SJCRH30 (cell line): ENCODE data around the gene RNASE4. TPM values are rescaled to one million over a fixed set of nuclear protein-coding genes. Genes with fewer than 3 reads are reported as not detected.
A peak's percentile ranks its signal among the peaks of the same experiment; 100 is the strongest.

ENCODE experiments used
- DNase-seq, 2 experiments: peaks; one replicate each; pipeline ENCODE4 v3.0.0-alpha.2; 2015 to 2020
- H3K27ac ChIP-seq: fragments of 250-450 bp; sonication (Bioruptor Pico); 2 replicates; pipeline ENCODE4 v1.5.1; 2020; ENCODE audit warnings: mild to moderate bottlenecking, moderate library complexity
- H3K27me3 ChIP-seq: fragments of 250-450 bp; sonication (Bioruptor Pico); 2 replicates; pipeline ENCODE4 v1.5.1; 2020; ENCODE audit warnings: mild to moderate bottlenecking, moderate library complexity
- H3K36me3 ChIP-seq: fragments of 250-450 bp; sonication (Bioruptor Pico); 2 replicates; pipeline ENCODE4 v1.5.1; 2020; ENCODE audit warnings: mild to moderate bottlenecking, moderate library complexity
- H3K4me1 ChIP-seq: fragments of 250-450 bp; sonication (Bioruptor Pico); 2 replicates; pipeline ENCODE4 v1.5.1; 2020; ENCODE audit warnings: mild to moderate bottlenecking, moderate library complexity
- H3K4me3 ChIP-seq: fragments of 250-450 bp; sonication (Bioruptor Pico); 2 replicates; pipeline ENCODE4 v1.5.1; 2020; ENCODE audit warnings: mild to moderate bottlenecking, moderate library complexity
- H3K9me3 ChIP-seq: fragments of 250-450 bp; sonication (Bioruptor Pico); replicated peaks from 2 replicates; pipeline ENCODE4 v1.5.1; 2020; ENCODE audit warnings: mild to moderate bottlenecking, moderate library complexity
- total RNA-seq: library from RNA; depleted of rRNA; stranded (reverse); fragments of >200 nt; shearing (Covaris generic); gene quantifications from 2 replicates; pipeline ENCODE4 v1.2.3, GENCODE V29; 2014

RNASE4 gene
- total RNA-seq, 1 experiment from 2014 or later = 0.69 TPM

DNA sequence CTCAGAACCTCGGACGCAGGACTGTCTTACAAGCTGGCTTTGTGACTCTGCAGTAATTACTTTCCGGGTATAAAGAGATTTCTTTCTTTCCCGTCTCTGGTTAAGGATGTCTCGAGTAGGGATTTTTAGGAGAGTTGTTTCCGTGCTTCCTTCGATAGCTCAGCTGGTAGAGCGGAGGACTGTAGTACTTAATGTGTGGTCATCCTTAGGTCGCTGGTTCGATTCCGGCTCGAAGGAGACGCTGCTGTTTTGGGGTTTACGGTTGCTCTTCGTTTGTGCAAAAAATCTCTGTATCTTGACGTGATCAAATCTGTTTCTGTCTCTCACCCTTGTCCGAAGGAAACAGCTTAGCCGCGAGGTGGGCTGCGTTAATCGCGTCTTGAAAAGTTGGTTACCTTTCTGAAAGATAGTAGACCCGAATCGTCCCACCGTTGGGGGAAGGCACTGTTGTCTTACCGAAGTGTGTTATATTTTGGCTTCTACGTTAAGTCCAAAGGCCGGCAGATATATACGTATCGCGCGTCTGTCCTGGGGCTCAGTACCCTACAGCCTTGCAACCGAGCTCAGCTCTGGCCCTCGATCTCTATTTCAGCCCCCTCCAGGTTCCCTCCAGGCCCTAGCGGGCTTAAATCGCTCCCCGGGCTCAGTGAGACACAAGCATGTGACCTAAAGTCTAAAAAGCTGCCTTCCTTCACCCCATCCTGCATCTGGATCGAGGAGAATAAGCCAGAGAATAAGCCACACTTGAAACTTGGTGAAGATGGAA, 1.1 kb upstream of the RNASE4 start:
- no peaks in the 10 kb centered on the region for H3K9me3 ChIP-seq
- H3K36me3 ChIP-seq = no peaks in the 10 kb centered on the region
- H3K27me3 ChIP-seq = no peaks in the 10 kb centered on the region
- H3K4me3 ChIP-seq = peak overlapping the region; percentile 77
- H3K4me1 ChIP-seq = no peaks in the 10 kb centered on the region
- DNase-seq = peak; percentile 81 to 93
- H3K27ac ChIP-seq = peak overlapping the region; percentile 79

GRCh38 chr14:20684662-20685456, 499 bp downstream of the RNASE4 start:
- peak overlapping the region; percentile 77 for H3K4me3 ChIP-seq
- peak overlapping the region; percentile 79; the same call in 1 of the 2 replicates for H3K27ac ChIP-seq
- H3K27me3 ChIP-seq = no peaks in the 10 kb centered on the region
- H3K4me1 ChIP-seq = no peaks in the 10 kb centered on the region
- DNase-seq = peak; percentile 26 to 56
- H3K36me3 ChIP-seq = no peaks in the 10 kb centered on the region
- no peaks in the 10 kb centered on the region for H3K9me3 ChIP-seq

- H3K4me3 ChIP-seq = no peak overlapping the region
- H3K36me3 ChIP-seq = no peaks in the 10 kb centered on the region
- no peaks in the 10 kb centered on the region for H3K27me3 ChIP-seq
- H3K9me3 ChIP-seq = no peaks in the 10 kb centered on the region
- H3K27ac ChIP-seq = no peak overlapping the region
- H3K4me1 ChIP-seq = no peaks in the 10 kb centered on the region
- DNase-seq = no peak
Measured at GRCh38 chr14:20686386-20687143, 2.2 kb downstream of the RNASE4 start.

DNA sequence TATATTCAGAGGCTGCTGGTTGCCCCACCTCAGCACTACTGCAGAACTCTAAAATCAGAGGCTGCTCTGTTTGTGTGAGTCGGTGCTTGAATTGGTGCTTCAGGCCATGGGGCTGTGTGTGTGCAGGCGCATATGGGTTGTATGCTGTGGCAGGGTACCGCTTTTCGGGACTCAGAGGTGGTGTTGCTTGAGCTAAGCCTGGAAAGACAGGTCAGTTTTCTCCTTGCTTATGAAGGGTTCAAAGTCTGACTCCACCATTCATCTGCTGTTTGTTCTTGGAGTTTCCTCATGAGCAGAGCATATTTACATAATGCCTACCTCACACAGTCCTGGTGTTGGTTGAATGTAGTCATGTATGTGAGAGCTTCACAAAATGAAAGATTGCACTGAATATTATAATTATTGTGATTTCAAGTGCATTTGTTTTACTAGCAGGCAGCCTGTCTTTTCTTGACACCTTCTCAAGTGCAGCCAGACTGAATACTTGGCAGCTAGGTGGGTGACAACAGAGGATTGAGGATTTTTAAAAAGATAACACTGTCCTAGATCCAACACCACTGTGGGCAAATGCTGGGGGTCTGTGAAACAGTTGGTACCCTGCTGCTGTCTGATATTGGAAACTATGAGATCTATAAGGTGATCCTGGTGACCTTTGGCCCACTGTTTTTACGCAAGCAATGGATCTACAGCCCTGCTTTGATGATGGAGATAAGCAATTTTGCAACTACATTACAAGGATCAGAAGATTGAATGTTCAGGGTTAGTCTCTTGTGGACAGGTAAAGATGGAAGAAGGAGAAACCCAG, 3.2 kb downstream of the RNASE4 start:
- Histone ChIP-seq H3K36me3 (no peaks in the 10 kb centered on the region), H3K4me3 (no peak overlapping the region), H3K9me3 (no peaks in the 10 kb centered on the region), H3K4me1 (no peaks in the 10 kb centered on the region), H3K27me3 (no peaks in the 10 kb centered on the region), H3K27ac (no peak overlapping the region)
- no peak for DNase-seq

GRCh38 chr14:20688167-20688839, 3.9 kb downstream of the RNASE4 start, which contains the start of gene ANG:
ANG (plus strand) TSS chr14:20688764; CDS start chr14:20693565, 4,801 bp downstream.
- H3K9me3 ChIP-seq = no peaks in the 10 kb centered on the region
- no peaks in the 10 kb centered on the region for H3K4me1 ChIP-seq
- no peak within 1 kb of the TSS for H3K4me3 ChIP-seq
- no peaks in the 10 kb centered on the region for H3K36me3 ChIP-seq
- no peaks in the 10 kb centered on the region for H3K27me3 ChIP-seq
- DNase-seq = no peak
- H3K27ac ChIP-seq = no peak within 1 kb of the TSS

DNA sequence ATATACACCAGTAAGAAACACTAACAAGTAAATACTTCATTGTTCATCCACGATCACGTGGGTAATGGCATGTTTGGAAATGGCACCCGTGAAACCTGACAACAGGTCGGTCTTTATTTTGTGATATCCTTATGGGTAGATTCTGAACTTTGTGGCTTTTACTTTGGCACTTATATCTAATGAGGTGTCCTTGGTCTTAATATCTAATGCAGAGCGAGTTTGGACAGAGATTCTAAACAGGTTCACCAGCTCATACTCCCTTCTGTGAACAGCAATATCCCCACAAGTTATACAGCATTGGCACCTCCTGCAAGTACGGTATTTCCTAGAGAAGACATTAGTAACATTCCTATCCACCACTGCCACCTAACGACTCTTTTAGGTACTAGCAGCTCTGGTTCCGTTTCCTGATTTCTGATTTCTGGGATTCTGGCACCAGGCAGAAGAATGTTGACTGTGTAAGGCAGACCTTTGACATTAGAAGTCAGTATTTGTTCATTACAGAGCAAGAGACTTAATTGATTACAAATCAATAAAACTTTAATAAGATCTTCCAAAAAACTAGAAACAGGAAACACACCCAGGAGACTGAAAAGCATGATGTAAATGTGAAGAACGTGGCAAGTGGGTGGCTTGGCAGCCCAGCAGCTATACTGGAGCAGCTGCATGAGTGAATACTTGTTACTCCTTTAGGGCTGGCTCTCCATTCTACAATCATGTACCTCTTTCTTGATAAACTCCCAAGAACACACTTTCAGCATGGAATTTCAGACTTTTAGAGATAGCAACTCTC, 6.7 kb downstream of the RNASE4 start:
- Histone ChIP-seq H3K4me1 (no peaks in the 10 kb centered on the region), H3K36me3 (no peaks in the 10 kb centered on the region), H3K4me3 (peak overlapping the region; percentile 26), H3K9me3 (no peaks in the 10 kb centered on the region), H3K27ac (no peak overlapping the region), H3K27me3 (no peaks in the 10 kb centered on the region)
- DNase-seq = peak; percentile 29 to 77

GRCh38 chr14:20692116-20692751, 7.9 kb downstream of the RNASE4 start:
- Histone ChIP-seq H3K4me3 (no peak overlapping the region), H3K4me1 (no peaks in the 10 kb centered on the region), H3K27ac (no peak overlapping the region), H3K9me3 (no peaks in the 10 kb centered on the region), H3K36me3 (no peaks in the 10 kb centered on the region), H3K27me3 (no peaks in the 10 kb centered on the region)
- DNase-seq = no peak

DNA sequence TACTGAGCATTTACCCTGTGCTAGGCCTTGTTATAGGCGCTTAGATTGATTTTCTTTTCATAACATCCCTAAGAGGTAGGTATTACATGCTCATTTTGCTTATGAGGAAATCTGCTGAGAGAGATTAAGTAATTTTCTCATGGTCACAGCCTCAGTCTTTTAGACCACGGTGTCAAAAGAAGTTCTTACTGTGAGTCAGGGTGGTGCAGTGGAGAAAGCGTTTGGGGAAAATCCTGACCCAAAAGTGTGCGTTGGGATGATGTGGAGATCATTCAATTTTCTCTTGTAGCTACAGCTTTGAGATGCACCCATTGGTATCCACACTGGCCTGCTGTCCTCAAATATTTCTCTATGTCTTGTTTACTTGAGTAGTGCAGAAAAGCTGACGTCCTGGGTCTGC, 12.4 kb downstream of the RNASE4 start:
- Histone ChIP-seq H3K36me3 (no peaks in the 10 kb centered on the region), H3K4me1 (no peaks in the 10 kb centered on the region), H3K9me3 (no peaks in the 10 kb centered on the region), H3K27me3 (0 out of 2 replicates have a peak, but pooled peaks cover 4% of the 10 kb centered on the region), H3K4me3 (no peak overlapping the region), H3K27ac (no peak overlapping the region)
- no peak for DNase-seq

- Histone ChIP-seq H3K4me3 (no peak overlapping the region), H3K36me3 (no peaks in the 10 kb centered on the region), H3K27me3 (0 out of 2 replicates have a peak, but pooled peaks cover 4% of the 10 kb centered on the region), H3K9me3 (no peaks in the 10 kb centered on the region), H3K4me1 (no peaks in the 10 kb centered on the region), H3K27ac (no peak overlapping the region)
- peak; percentile 29 to 65 for DNase-seq
Measured at GRCh38 chr14:20697273-20698017, 13.1 kb downstream of the RNASE4 start.

DNA sequence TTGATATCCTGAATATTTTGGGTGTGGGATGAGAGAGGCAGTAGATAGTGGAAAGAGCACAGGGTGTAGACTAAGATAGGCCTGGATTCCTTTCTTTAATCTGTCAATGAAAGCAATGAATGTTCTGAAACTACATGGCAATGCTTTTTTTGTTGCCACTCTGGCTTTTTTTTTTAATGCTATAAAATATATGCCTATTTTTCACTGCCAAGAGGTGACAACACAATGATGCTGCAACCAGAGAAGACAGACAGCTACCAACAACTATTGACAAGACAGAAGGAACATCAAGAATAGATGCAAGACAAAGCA, 13.6 kb downstream of the RNASE4 start:
- no peak for DNase-seq
- Histone ChIP-seq H3K27ac (no peak overlapping the region), H3K27me3 (0 out of 2 replicates have a peak, but pooled peaks cover 4% of the 10 kb centered on the region), H3K4me3 (no peak overlapping the region), H3K36me3 (no peaks in the 10 kb centered on the region), H3K4me1 (no peaks in the 10 kb centered on the region), H3K9me3 (no peaks in the 10 kb centered on the region)

DNA sequence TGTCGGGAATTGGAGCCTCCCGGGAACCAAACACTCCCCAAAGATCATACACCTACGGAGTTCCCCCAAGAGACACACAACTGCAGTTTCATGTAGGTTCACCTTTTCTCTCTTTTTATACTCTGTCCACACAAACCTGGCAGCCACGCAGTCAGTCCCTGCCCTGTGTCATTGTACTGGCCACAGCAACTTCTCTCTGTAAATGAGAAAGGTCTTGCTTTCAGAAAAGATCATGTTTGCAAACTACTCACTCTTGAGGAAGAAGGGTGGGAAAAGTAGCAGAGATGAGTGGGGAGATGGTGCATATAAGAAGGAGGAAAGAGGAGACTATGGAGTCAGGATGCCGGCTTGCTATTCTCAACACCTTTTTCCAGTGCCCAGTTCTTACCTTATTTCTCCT, 14.6 kb downstream of the RNASE4 start:
- H3K27me3 ChIP-seq = 0 out of 2 replicates have a peak, but pooled peaks cover 4% of the 10 kb centered on the region

GRCh38 chr14:20699931-20700330, 15.6 kb downstream of the RNASE4 start:
- 0 out of 2 replicates have a peak, but pooled peaks cover 4% of the 10 kb centered on the region for H3K27me3 ChIP-seq
- no peaks in the 10 kb centered on the region for H3K9me3 ChIP-seq
- H3K4me1 ChIP-seq = no peaks in the 10 kb centered on the region
- no peak for DNase-seq
- H3K36me3 ChIP-seq = no peaks in the 10 kb centered on the region
- H3K27ac ChIP-seq = no peak overlapping the region
- no peak overlapping the region for H3K4me3 ChIP-seq

More for the DNA sequence above, 14.6 kb downstream of the RNASE4 start:
- no peaks in the 10 kb centered on the region for H3K36me3 ChIP-seq
- no peaks in the 10 kb centered on the region for H3K4me1 ChIP-seq
- H3K9me3 ChIP-seq = no peaks in the 10 kb centered on the region
- DNase-seq = no peak
- no peak overlapping the region for H3K4me3 ChIP-seq
- no peak overlapping the region for H3K27ac ChIP-seq
